GM12878 (cell line): Measurements from ENCODE around the gene NFE2L2. TPM values are rescaled to one million over a fixed set of nuclear protein-coding genes. Genes with fewer than 3 reads are reported as not detected.

ENCODE experiments used
- ATAC-seq: fragments of 200-7000 bp; cut with Tn5 transposase; 3 replicates; pipeline ENCODE4 v1.9.1; 2020; ENCODE audit warnings: mild to moderate bottlenecking, moderate library complexity
- BruUV-seq: library from RNA; stranded (reverse); fragments of 400-500 nt; replicated peaks from 2 replicates; lab custom pipeline; 2021; lab: Mats Ljungman, UMichigan
- CTCF ChIA-PET: fragments of 300-600 bp; sonication (Branson Sonifier 250); formaldehyde crosslinking; extraction: SDS; loops from one replicate; lab custom pipeline; 2021; ENCODE audit warnings: inconsistent platforms; lab: Yijun Ruan, JAX
- POLR2A ChIA-PET: fragments of 350-600 bp; formaldehyde crosslinking; extraction: SDS; loops from one replicate; lab custom pipeline; 2021; ENCODE audit warnings: inconsistent platforms; lab: Charles Lee
- RAD21 ChIA-PET: fragments of 300-600 bp; sonication (Branson Sonifier 250); formaldehyde crosslinking; loops from one replicate; lab custom pipeline; 2023; ENCODE audit warnings: antibody characterized with exemption; ENCODE audit not compliant: unreplicated experiment; lab: Charles Lee
- SMC1A ChIA-PET: fragments of 300-600 bp; sonication (Branson Sonifier 250); formaldehyde crosslinking; loops from one replicate; lab custom pipeline; 2023; ENCODE audit not compliant: unreplicated experiment, uncharacterized antibody; lab: Charles Lee
- DNase-seq: peaks from one replicate; pipeline ENCODE4 v3.0.0-alpha.2; 2011; ENCODE audit warnings: low read depth, low spot score
- FAIRE-seq: peaks from 3 replicates; lab custom pipeline; 2011; peaks lifted over from hg19 to GRCh38; lab: Jason Lieb, UNC
- H2AFZ ChIP-seq: 2 replicates; pipeline ENCODE4 v1.6.0; 2011; ENCODE audit warnings: low read depth, low read length, control low read depth; ENCODE audit not compliant: control insufficient read depth
- H3K27ac ChIP-seq: 2 replicates; pipeline ENCODE4 v1.5.1; 2011; ENCODE audit warnings: control low read depth; ENCODE audit not compliant: control insufficient read depth, insufficient read depth
- H3K27me3 ChIP-seq, 2 experiments: replicated peaks in 1 of 2; 2 replicates each; pipeline versions ENCODE4 v1.6.0 to v1.6.1; 2011; ENCODE audit warnings: low read length in 1 of 2; ENCODE audit not compliant: control insufficient read depth in 2 of 2, insufficient read depth in 2 of 2
- H3K36me3 ChIP-seq, 2 experiments: 2 replicates each; pipeline ENCODE4 v1.5.1; 2011; ENCODE audit warnings: low read length in 1 of 2; ENCODE audit not compliant: control insufficient read depth in 2 of 2, insufficient read depth in 2 of 2
- H3K4me1 ChIP-seq: 2 replicates; pipeline ENCODE4 v1.6.1; 2011; ENCODE audit warnings: mild to moderate bottlenecking, low read length, moderate library complexity, mixed read lengths; ENCODE audit not compliant: control insufficient read depth, insufficient read depth
- H3K4me2 ChIP-seq: 2 replicates; pipeline ENCODE4 v1.6.0; 2011; ENCODE audit warnings: control low read depth; ENCODE audit not compliant: control insufficient read depth, insufficient read depth
- H3K4me3 ChIP-seq: fragments of 200-600 bp; sonication (generic); 2 replicates; pipeline ENCODE4 v1.5.1; 2016
- H3K79me2 ChIP-seq: 2 replicates; pipeline ENCODE4 v1.6.0; 2011; ENCODE audit warnings: low read length; ENCODE audit not compliant: control insufficient read depth, insufficient read depth
- H3K9ac ChIP-seq: 2 replicates; pipeline ENCODE4 v1.8.0; 2011; ENCODE audit warnings: low read length, control low read depth, mixed read lengths; ENCODE audit not compliant: control insufficient read depth, insufficient read depth
- H3K9me3 ChIP-seq: replicated peaks from 3 replicates; pipeline ENCODE4 v1.5.1; 2011; ENCODE audit warnings: mild to moderate bottlenecking, low read length; ENCODE audit not compliant: control insufficient read depth, insufficient read depth
- H4K20me1 ChIP-seq: 2 replicates; pipeline ENCODE4 v1.6.0; 2011; ENCODE audit not compliant: control insufficient read depth, insufficient read depth
- ASH2L ChIP-seq: fragments of 300-600, 200-600 bp; sonication (generic); IDR thresholded peaks from 2 replicates; pipeline ENCODE4 v1.6.1; 2017; ENCODE audit warnings: low read depth, mild to moderate bottlenecking, borderline replicate concordance
- BACH1 ChIP-seq: fragments of 450-650 bp; IDR thresholded peaks from 2 replicates; pipeline ENCODE4 v1.6.1; 2017; ENCODE audit warnings: mild to moderate bottlenecking, borderline replicate concordance
- BMI1 ChIP-seq: fragments of 450-650 bp; IDR thresholded peaks from 2 replicates; pipeline ENCODE4 v1.6.1; 2016; ENCODE audit warnings: mild to moderate bottlenecking, moderate library complexity, borderline replicate concordance
- BRCA1 ChIP-seq: IDR thresholded peaks from 2 replicates; pipeline ENCODE4 v1.6.1; 2011; ENCODE audit warnings: low read depth, low read length, improper control_type of control experiment
- FOXM1 ChIP-seq: IDR thresholded peaks from 2 replicates; pipeline ENCODE4 v1.6.1; 2012; ENCODE audit warnings: low read depth, mild to moderate bottlenecking, inconsistent platforms, low read length, moderate library complexity
- HCFC1 ChIP-seq: fragments of 150-350 bp; IDR thresholded peaks from 2 replicates; pipeline ENCODE4 v1.6.1; 2014; ENCODE audit warnings: low read length
- IKZF2 ChIP-seq, 2 experiments: fragments of 450-650 bp; IDR thresholded peaks; 2 replicates each; pipeline ENCODE4 v1.6.1; 2017; ENCODE audit warnings: mild to moderate bottlenecking in 2 of 2, moderate library complexity in 2 of 2
- NFYA ChIP-seq: IDR thresholded peaks from 2 replicates; pipeline ENCODE4 v1.6.1; 2011; ENCODE audit warnings: low read depth, mild to moderate bottlenecking, low read length, improper control_type of control experiment, borderline replicate concordance
- PAX8 ChIP-seq: fragments of 450-650 bp; IDR thresholded peaks from 2 replicates; pipeline ENCODE4 v1.6.1; 2017; ENCODE audit warnings: mild to moderate bottlenecking, moderate library complexity
- POLR2AphosphoS5 ChIP-seq: IDR thresholded peaks from 2 replicates; pipeline ENCODE4 v1.6.1; 2011; ENCODE audit warnings: mild to moderate bottlenecking, low read length, inconsistent platforms
- RB1 ChIP-seq: fragments of 450-650 bp; formaldehyde crosslinking; IDR thresholded peaks from 2 replicates; pipeline ENCODE4 v1.6.1; 2017; ENCODE audit warnings: mild to moderate bottlenecking, borderline replicate concordance
- SREBF1 ChIP-seq: IDR thresholded peaks from 2 replicates; pipeline ENCODE4 v1.6.1; 2012; ENCODE audit warnings: mild to moderate bottlenecking, low read length
- SUZ12 ChIP-seq: fragments of 200-600 bp; sonication (generic); IDR thresholded peaks from one replicate; pipeline ENCODE4 v1.6.1; 2018; ENCODE audit warnings: antibody characterized with exemption, mild to moderate bottlenecking; ENCODE audit not compliant: unreplicated experiment
- ZNF207 ChIP-seq: fragments of 450-650 bp; IDR thresholded peaks from 2 replicates; pipeline ENCODE4 v1.6.1; 2014; ENCODE audit warnings: antibody characterized with exemption, mild to moderate bottlenecking, borderline replicate concordance
- WGBS: methylation state at CpG from one replicate; pipeline ENCODE4 v1.1.6; 2016; ENCODE audit warnings: low lambda C conversion rate; ENCODE audit not compliant: insufficient replicate concordance, insufficient coverage; ENCODE audit errors: missing lambda C conversion rate; 5-methylcytosine and 5-hydroxymethylcytosine counted together
- in situ Hi-C: fragments of 300-500 bp; cut with MboI; formaldehyde crosslinking; loops from 9 replicates; pipeline ENCODE4 v1.14.3; 2018; ENCODE audit warnings: mixed read lengths
- intact Hi-C: fragments of 100-400 bp; cut with micrococcal nuclease; formaldehyde crosslinking; loops from one replicate; pipeline ENCODE4 v1.14.2; 2022; ENCODE audit not compliant: unreplicated experiment
- polyA plus RNA-seq, 11 experiments: library from polyadenylated mRNA; depleted of rRNA in 4 of 11; unstranded in 6 of 11; stranded (reverse) in 5 of 11; fragments of >200 nt; fragmentation: Nextera tagmentation in 4 of 11; fragmentation: Illumina TruSeq in 1 of 11; extraction: Ambion mirVana in 4 of 11; extraction: Trizol in 1 of 11; gene quantifications; 1 replicate in 1 of 11; 2 replicates in 10 of 11; pipeline versions ENCODE4 v1.2.1 to v1.2.3, GENCODE V29; 2011 to 2016; ENCODE audit warnings: inconsistent platforms in 2 of 11, missing spikeins in 2 of 11, low read depth in 1 of 11
- total RNA-seq, 4 experiments: library from RNA; depleted of rRNA in 3 of 4; stranded (reverse); fragments of >200 nt in 3 of 4; fragmentation: Illumina TruSeq in 1 of 4; extraction: Trizol in 1 of 4; gene quantifications; 2 replicates each; pipeline versions ENCODE4 v1.2.1 to v1.2.3, GENCODE V29; 2013 to 2021
- TF ChIP-seq, protein P1 (sequence below): fragments of 450-650 bp; IDR thresholded peaks from 2 replicates; pipeline ENCODE4 v1.6.1; 2017; ENCODE audit warnings: low read depth, mild to moderate bottlenecking, moderate library complexity
- TF ChIP-seq, protein P2 (sequence below): IDR thresholded peaks from 2 replicates; pipeline ENCODE4 v1.6.1; 2012; ENCODE audit warnings: improper control_type of control experiment, low read depth, low read length; ENCODE audit not compliant: insufficient replicate concordance

The NFE2L2 gene
- total and polyA plus RNA-seq, 10 of the 15 experiments (the other 5 are each of a cell fraction or from before 2014, with no cell fraction given): 18.4 to 69.8 (median 37.1) TPM

DNA sequence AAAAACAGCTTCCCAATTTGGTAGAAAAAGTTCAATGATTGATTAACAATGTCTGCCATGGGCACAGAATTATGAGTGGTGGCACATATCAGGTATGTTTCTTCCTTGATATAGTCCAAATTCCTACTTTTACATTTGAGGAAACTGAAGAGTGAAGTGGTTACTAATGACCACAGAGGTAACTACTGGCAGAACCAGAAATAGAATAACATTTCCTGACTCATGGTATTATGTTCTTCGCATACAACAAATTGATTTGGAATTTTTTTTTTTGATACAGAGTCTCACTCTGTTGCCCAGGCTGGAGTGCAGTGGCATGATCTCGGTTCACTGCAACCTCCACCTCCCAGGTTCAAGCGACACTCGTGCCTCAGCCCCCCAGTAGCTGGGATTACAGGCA, 6.0 kb upstream of the NFE2L2 start:
- in situ Hi-C loops (no loop called here), intact Hi-C loops (no loop called here)
- H3K4me3 ChIP-seq: no peak overlapping the region
- no peaks in the 10 kb centered on the region for H3K9me3 ChIP-seq
- ChIA-PET CTCF (interaction anchor here (1.3 to 14.2 kb wide), 2 partner anchors 13 to 107 kb away, joined by 3 to 213 read pairs; no protein-coding TSS in a partner anchor), RAD21 (no interaction called here), SMC1A (interaction anchor here (1.3 to 2.9 kb wide), 4 partner anchors 11 to 105 kb away, joined by 3 to 17 read pairs (median 10); no protein-coding TSS in a partner anchor), POLR2A (interaction anchor here (1.6 kb wide), 1 partner anchor 11 kb away, joined by 5 read pairs; no protein-coding TSS in a partner anchor)
- DNase-seq (no peak), FAIRE-seq (no peak), ATAC-seq (no peak)
- no peaks in the 10 kb centered on the region for H4K20me1 ChIP-seq
- 97% methylated on average over 4 of the region's 4 CpGs for WGBS
- BruUV-seq: no TSS peak
- H3K36me3 ChIP-seq: no peaks in the 10 kb centered on the region
- H3K27ac ChIP-seq: no peak overlapping the region
- H3K4me1 ChIP-seq: peaks cover 9% of the 10 kb centered on the region
- H3K9ac ChIP-seq: no peak overlapping the region
- H3K4me2 ChIP-seq: no peak overlapping the region
- TF ChIP-seq ASH2L: no peak
- no peak for TF ChIP-seq BMI1
- TF ChIP-seq, protein P1, sequence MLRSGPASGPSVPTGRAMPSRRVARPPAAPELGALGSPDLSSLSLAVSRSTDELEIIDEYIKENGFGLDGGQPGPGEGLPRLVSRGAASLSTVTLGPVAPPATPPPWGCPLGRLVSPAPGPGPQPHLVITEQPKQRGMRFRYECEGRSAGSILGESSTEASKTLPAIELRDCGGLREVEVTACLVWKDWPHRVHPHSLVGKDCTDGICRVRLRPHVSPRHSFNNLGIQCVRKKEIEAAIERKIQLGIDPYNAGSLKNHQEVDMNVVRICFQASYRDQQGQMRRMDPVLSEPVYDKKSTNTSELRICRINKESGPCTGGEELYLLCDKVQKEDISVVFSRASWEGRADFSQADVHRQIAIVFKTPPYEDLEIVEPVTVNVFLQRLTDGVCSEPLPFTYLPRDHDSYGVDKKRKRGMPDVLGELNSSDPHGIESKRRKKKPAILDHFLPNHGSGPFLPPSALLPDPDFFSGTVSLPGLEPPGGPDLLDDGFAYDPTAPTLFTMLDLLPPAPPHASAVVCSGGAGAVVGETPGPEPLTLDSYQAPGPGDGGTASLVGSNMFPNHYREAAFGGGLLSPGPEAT: no peak
- TF ChIP-seq IKZF2 (IDR thresholded peaks at IDR 0.05): no peak
- TF ChIP-seq SUZ12: no peak
- no peak for TF ChIP-seq PAX8
- no peak for TF ChIP-seq BACH1
- no peak for TF ChIP-seq NFYA
- TF ChIP-seq BRCA1: no peak
- TF ChIP-seq ZNF207: no peak
- no peak for TF ChIP-seq RB1
- TF ChIP-seq SREBF1: no peak
- no peak for TF ChIP-seq HCFC1
- TF ChIP-seq, protein P2, sequence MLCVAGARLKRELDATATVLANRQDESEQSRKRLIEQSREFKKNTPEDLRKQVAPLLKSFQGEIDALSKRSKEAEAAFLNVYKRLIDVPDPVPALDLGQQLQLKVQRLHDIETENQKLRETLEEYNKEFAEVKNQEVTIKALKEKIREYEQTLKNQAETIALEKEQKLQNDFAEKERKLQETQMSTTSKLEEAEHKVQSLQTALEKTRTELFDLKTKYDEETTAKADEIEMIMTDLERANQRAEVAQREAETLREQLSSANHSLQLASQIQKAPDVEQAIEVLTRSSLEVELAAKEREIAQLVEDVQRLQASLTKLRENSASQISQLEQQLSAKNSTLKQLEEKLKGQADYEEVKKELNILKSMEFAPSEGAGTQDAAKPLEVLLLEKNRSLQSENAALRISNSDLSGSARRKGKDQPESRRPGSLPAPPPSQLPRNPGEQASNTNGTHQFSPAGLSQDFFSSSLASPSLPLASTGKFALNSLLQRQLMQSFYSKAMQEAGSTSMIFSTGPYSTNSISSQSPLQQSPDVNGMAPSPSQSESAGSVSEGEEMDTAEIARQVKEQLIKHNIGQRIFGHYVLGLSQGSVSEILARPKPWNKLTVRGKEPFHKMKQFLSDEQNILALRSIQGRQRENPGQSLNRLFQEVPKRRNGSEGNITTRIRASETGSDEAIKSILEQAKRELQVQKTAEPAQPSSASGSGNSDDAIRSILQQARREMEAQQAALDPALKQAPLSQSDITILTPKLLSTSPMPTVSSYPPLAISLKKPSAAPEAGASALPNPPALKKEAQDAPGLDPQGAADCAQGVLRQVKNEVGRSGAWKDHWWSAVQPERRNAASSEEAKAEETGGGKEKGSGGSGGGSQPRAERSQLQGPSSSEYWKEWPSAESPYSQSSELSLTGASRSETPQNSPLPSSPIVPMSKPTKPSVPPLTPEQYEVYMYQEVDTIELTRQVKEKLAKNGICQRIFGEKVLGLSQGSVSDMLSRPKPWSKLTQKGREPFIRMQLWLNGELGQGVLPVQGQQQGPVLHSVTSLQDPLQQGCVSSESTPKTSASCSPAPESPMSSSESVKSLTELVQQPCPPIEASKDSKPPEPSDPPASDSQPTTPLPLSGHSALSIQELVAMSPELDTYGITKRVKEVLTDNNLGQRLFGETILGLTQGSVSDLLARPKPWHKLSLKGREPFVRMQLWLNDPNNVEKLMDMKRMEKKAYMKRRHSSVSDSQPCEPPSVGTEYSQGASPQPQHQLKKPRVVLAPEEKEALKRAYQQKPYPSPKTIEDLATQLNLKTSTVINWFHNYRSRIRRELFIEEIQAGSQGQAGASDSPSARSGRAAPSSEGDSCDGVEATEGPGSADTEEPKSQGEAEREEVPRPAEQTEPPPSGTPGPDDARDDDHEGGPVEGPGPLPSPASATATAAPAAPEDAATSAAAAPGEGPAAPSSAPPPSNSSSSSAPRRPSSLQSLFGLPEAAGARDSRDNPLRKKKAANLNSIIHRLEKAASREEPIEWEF: no peak
- TF ChIP-seq POLR2AphosphoS5: no peak
- TF ChIP-seq FOXM1: no peak
- no peak overlapping the region for H2AFZ ChIP-seq
- H3K27me3 ChIP-seq: no peaks in the 10 kb centered on the region
- no peaks in the 10 kb centered on the region for H3K79me2 ChIP-seq
